NCI-H1105 treated with DMSO at 0.1 percent for 48 hours (cell line): Measurements from ENCODE around the gene DDI2.

Experiments
- DNase-seq: peaks from one replicate; lab custom pipeline; 2025; lab: John Stamatoyannopoulos, UW

DDI2 gene

DNA sequence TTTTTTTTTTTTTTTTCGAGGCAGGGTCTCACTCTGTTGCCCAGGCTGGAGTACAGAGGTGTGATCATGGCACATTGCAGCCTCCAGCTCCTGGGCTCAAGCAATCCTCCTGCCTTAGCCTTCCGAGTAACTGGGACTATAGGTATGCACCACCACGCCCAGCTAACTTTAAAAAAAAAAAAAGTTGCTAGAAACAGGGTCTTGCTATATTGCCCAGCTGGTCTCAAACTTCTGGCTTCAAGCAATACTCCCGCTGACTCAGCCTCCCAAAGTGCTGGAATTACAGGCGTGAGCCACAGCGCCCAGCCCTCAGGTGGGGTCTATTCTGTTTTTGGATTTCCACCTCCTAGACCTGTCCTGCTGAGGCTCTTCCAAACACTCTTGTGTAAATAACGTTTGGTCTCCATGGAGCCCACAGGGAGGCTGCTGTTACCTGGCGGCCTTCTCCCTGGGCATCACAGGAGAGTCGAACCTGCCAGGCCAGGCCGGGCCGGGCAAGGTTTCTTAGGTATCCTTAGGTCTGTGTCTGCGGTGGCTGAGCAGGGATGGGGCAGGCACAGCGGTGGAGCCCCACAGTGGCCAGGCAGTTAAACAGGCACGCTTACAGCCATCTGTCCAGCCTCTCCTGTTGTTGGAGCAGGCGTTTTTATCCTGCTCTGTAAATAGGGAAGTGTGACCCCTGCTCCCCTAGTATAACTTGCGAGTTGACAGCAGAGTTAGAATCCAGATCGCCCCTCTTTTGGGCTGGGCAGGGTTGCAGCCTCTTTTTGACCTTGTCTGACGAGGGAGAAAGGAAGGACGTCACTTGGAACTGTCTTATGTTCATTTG lies 85.7 kb downstream of the DDI2 start:
- no peak for DNase-seq

DNA sequence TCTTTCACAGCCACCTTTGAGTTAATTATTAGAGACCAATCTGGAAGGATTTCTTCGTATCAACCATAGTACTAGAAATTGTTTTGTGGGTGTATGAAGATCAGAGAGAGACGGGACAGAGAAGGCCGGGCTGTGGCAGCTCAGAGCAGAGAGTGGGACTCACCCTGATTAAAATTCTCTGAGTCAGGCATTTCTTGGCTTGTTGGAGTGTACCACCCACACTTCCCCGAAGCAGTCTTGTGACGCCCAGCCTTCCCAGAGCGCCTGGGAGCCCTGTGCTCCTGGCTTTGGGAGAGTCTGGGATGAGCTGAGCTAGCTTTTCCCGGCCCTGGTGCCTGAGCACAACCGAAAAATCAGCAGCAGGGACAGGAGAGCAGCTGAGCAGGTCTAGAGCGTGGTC lies 86.3 kb downstream of the DDI2 start:
- DNase-seq, result no peak

DNA sequence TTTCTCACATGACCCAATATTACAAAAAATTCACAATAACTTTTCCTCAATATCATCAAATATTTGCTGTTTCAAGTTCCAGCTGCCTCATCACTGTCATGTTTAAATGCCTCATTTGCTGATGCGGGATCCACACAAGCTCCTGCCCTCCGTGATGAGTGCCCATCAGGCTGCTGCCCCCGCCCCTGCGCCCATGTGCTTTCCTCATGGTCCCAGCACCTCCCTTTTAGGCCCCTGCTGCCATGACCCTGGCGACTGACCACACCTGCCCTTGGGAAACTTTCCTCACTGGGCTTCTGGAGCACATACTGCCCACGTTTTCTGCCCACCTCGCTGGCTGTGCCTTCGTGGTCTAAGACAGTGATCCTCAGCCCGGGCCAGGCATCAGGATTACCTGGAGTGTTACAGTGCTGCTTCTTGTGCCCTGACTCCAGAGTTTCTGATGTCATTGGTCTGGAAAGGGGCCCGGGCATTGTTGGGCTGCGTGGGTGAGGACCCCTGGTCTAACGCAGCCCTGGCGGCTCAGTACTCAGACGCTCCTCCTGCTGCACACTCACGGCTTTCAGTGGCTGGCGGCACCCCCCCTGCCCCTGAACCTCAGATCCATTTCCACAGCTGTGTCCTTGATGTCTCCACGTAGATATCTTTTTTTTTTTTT lies 87.4 kb downstream of the DDI2 start:
- no peak for DNase-seq

DNA sequence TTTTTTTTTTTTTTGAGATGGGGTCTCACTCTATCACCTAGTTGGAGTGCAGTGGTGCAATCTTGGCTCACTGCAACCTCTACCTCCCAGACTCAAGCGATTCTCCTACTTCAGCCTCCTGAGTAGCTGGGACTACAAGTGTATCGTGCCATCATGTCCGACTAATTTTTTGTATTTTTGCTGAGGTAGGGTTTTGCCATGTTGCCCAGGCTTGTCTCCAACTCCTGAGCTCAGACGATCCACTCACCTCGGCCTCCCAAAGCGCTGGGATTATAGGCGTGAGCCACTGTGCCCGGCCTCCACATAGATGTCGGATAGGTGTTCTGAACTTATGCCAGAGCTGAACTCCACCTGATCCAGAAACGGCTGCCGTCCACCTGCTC lies 87.9 kb downstream of the DDI2 start:
- no peak for DNase-seq

- no peak for DNase-seq
Observed at GRCh38 chr1:15706751-15707150, 89.5 kb downstream of the DDI2 start.

- no peak for DNase-seq
Observed at GRCh38 chr1:15707239-15707925, 90.1 kb downstream of the DDI2 start.

DNA sequence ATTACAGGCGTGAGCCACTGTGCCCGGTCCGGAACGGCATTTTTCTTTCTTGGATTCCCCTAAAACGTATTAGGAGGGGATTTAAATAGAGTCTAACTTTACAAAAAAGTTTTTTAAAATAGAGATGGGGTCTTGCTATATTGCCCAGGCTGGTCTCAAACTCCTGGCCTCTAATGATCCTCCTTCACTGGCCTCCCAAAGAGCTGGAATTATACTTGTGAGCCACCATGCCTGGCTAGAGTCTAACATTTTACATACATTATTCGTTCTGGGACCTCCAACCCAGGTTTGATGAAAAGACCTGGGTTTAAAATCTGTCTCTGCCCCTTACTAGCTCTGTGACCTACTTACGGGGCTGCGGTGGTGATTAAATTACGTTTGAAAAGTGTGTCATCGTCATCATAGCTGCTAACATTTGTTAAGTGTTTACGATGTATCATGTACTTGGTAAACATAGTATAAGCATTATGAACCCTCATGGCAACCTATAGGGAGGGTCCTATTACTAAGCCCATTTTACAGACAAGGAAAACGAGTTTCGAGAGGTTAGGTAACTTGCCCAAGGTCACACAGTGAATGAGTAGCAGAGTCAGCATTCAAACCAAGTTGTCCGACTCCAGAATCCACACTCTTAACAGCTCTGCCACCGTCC lies 91.4 kb downstream of the DDI2 start:
- no peak for DNase-seq

- DNase-seq, result no peak
Observed at GRCh38 chr1:15709226-15709625, 92.0 kb downstream of the DDI2 start.

GRCh38 chr1:15712168-15712567 lies 94.9 kb downstream of the DDI2 start:
- no peak for DNase-seq

DNA sequence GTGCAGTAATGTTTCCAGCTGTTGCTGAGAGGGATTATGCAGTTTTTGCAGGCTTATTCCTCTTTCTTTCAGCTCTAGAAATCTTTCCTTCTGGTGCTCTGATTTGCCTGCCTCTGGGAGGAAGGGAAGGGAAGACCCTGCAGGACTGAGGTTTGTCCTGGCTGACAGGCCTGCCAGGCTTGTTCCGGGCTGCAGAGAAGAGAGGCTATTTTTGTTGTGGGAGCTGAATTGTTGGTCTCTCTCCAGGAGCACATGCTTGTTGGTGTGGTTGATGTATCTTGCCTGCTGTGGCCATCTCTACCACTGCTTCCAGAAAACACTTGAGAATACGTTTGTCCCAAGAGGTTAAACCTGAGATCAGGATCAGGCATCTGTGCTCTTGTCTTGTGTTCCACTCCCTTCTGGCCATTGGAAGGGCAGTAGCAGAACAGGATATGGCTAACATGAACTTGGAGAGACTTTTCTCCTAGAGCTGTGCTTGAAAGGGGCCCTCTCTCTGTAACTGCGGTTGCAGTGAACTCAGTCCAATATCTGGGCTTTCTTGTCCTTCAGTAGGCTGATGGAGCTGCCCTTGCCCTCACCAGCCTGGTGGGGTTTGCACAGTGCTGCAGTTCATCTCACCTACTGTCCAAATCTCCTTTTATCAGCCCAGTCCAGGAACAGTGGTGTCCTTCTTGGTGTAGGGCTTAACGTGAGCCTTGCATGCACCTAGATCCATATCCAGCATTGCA lies 97.3 kb downstream of the DDI2 start:
- no peak for DNase-seq

DNA sequence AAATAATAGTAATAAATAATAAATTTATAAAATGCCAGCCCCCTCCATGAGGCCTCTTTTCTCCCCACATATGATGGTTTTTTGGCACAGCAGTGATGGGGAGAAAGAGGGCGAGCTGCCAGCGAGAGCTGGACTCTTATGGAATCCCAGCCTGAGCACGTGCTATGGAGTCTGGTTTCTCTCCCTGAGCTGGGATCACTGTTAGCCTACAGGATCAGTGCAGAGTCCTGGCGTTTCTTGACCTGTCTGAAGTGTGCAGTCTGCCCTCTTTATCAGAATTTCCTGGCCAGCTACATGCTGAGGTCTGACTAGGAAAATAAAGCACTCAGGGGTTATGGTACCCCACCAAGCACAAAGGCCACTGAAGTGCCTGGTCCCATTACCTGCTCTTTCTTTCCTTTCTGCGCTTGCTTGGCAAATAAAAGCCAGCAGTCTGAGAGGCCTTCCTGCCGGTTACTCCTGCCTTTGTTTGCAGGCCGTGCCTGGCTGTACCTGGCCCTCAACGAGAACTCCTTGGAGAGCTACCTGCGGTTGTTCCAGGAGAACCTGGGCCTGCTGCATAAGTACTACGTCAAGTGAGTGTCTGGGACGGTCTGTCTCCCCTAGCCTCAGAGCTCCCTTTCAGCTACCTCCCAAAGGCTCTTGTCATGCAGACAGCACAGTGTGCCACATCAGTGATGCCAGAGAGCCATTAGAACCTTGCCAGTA lies 100.3 kb downstream of the DDI2 start:
- DNase-seq, result no peak

DNA sequence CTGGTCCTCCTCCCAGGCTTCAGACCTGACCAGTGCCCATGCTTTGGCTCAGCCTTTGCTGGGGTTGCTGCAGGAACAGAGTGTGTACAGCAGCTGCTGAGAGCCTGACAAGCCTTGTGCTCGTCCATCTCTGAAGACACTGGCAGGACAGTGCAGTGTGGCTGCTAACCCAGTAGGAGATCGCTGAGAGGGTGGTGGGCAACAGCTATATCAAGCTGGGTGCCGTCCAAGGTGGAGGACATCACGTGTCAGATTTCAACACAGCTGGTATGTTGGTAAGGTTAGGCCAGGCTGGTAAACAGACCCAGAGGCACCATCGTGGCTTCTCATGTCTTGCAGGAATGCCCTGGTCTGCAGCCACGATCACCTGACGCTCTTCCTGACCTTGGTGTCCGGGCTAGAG lies 100.9 kb downstream of the DDI2 start:
- no peak for DNase-seq
